HG03575 (cell line): ENCODE measurements around the gene CPZ.

Experiments
- ATAC-seq: cut with Tn5 transposase; IDR thresholded peaks from one replicate; pipeline ENCODE4 v1.9.1; 2021; ENCODE audit not compliant: unreplicated experiment, insufficient number of reproducible peaks, low FRiP score; ENCODE audit errors: extremely low read depth

The CPZ gene

GRCh38 chr4:8592366-8593263 is at the start of gene CPZ:
CPZ (plus strand) TSS chr4:8592765; CDS start chr4:8592834, 69 bp downstream.
- no peak for ATAC-seq

- no peak for ATAC-seq
Observed at GRCh38 chr4:8542776-8543525, 49.6 kb upstream of the CPZ start.

GRCh38 chr4:8543623-8544022 is 48.9 kb upstream of the CPZ start:
- no peak for ATAC-seq

- ATAC-seq, result no peak
Observed at GRCh38 chr4:8544282-8544681, 48.3 kb upstream of the CPZ start.

- ATAC-seq, result no peak
Observed at GRCh38 chr4:8544741-8545438, 47.7 kb upstream of the CPZ start.

- ATAC-seq, result no peak
Observed at GRCh38 chr4:8545439-8545765, 47.2 kb upstream of the CPZ start.

- ATAC-seq, result no peak
Observed at GRCh38 chr4:8546766-8547107, 45.8 kb upstream of the CPZ start.

- ATAC-seq, result no peak
Observed at GRCh38 chr4:8547108-8547911, 45.3 kb upstream of the CPZ start.

- ATAC-seq, result no peak
Observed at GRCh38 chr4:8547912-8548730, 44.4 kb upstream of the CPZ start.

- no peak for ATAC-seq
Observed at GRCh38 chr4:8548731-8549351, 43.7 kb upstream of the CPZ start.

GRCh38 chr4:8549352-8549931 is 43.1 kb upstream of the CPZ start:
- ATAC-seq, result no peak

- no peak for ATAC-seq
Observed at GRCh38 chr4:8550691-8551090, 41.9 kb upstream of the CPZ start.

- no peak for ATAC-seq
Observed at GRCh38 chr4:8552024-8552423, 40.5 kb upstream of the CPZ start.

- ATAC-seq, result no peak
Observed at GRCh38 chr4:8552581-8553205, 39.9 kb upstream of the CPZ start.

- no peak for ATAC-seq
Observed at GRCh38 chr4:8553216-8553615, 39.3 kb upstream of the CPZ start.

GRCh38 chr4:8553991-8554405 is 38.6 kb upstream of the CPZ start:
- ATAC-seq, result no peak

GRCh38 chr4:8554555-8555100 is 37.9 kb upstream of the CPZ start:
- no peak for ATAC-seq
